Testis (tissue), 3 donors: ENCODE results near the gene CEP350. TPM values are rescaled to one million over a fixed set of nuclear protein-coding genes. Genes with fewer than 3 reads are reported as not detected.

Experiments
- DNase-seq: peaks from one replicate; pipeline ENCODE4 v3.0.0-alpha.2; 2019
- H3K27ac ChIP-seq, 2 donors: fragments of 200-600 bp; sonication (generic); one replicate each; pipeline ENCODE4 v1.5.1; 2019
- H3K27me3 ChIP-seq: fragments of 200-600 bp; sonication (generic); one replicate; pipeline ENCODE4 v1.5.1; 2019
- H3K36me3 ChIP-seq: fragments of 200-600 bp; sonication (generic); one replicate; pipeline ENCODE4 v1.5.1; 2017; ENCODE audit warnings: low read depth; ENCODE audit errors: missing control alignments
- H3K4me1 ChIP-seq: fragments of 200-600 bp; sonication (generic); one replicate; pipeline ENCODE4 v1.5.1; 2019
- H3K4me3 ChIP-seq, 2 donors: fragments of 200-600 bp; sonication (generic); one replicate each; pipeline ENCODE4 v1.5.1; 2017 to 2019
- H3K9me3 ChIP-seq: fragments of 200-600 bp; sonication (generic); one replicate; pipeline ENCODE4 v1.5.1; 2017
- POLR2A ChIP-seq: fragments of 450-650 bp; IDR thresholded peaks from one replicate; pipeline ENCODE4 v1.6.1; 2017; ENCODE audit warnings: antibody characterized with exemption, mild to moderate bottlenecking, moderate library complexity
- WGBS, 2 donors: methylation state at CpG; one replicate each; pipeline ENCODE4 v1.1.5; 2018; 5-methylcytosine and 5-hydroxymethylcytosine counted together
- intact Hi-C: fragments of 100-400 bp; cut with DNase I; formaldehyde crosslinking; loops from one replicate; pipeline ENCODE4 v1.15.1; 2023; ENCODE audit warnings: low total_unique reads
- polyA plus RNA-seq: library from polyadenylated mRNA; stranded (reverse); fragments of 350-450 nt; fragmentation: Illumina TruSeq; extraction: RNeasy Lipid Tissue Mini Kit (QIAGEN cat#74804); gene quantifications from one replicate; pipeline ENCODE4 v1.2.3, GENCODE V29; 2014; ENCODE audit warnings: low read depth, low replicate concordance; ENCODE audit not compliant: insufficient read depth
- total RNA-seq, 2 donors: library from RNA; depleted of rRNA; stranded (reverse); fragments of >200 nt; gene quantifications; one replicate each; pipeline ENCODE4 v1.2.3, GENCODE V29; 2016
- TF ChIP-seq, protein P1 (sequence below), 3 experiments: fragments of 450-650 bp in 2 of 3; fragments of 200-600 bp in 1 of 3; sonication (generic) in 1 of 3; IDR thresholded peaks; one replicate each; pipeline ENCODE4 v1.5.1; 2016 to 2019; ENCODE audit warnings: antibody characterized with exemption in 3 of 3, mild to moderate bottlenecking in 2 of 3, moderate library complexity in 1 of 3

Gene CEP350
- total and polyA plus RNA-seq, 3 donors from 2014 or later, result 89.4 to 177 (median 104) TPM

DNA sequence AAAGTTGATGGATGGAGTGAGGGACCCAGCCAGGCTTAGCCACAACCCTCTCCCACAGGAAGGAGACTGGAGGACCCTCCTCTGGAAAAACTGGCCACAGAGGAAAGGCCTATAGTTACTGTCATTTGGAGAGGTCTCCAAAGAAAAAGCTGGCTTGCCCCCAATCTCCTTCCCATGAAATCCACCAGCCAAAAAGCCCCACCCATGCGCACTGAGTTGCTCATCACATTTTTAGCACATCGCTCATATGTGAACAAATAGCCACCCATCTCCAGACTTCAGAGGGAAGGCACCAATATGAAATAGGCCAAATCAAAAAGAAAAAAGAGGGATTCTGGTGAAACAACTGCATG is 163.1 kb downstream of the CEP350 start:
- Histone ChIP-seq H3K36me3 (no peaks in the 10 kb centered on the region), H3K27me3 (no peaks in the 10 kb centered on the region), H3K4me3 (no peak overlapping the region), H3K27ac (peak overlapping the region; percentile 2 to 74), H3K4me1 (peaks cover 29% of the 10 kb centered on the region), H3K9me3 (no peaks in the 10 kb centered on the region)
- no peak for DNase-seq
- WGBS, 2 donors, result 75 to 78% methylated on average over 2 of the region's 2 CpGs
- TF ChIP-seq, protein P1, sequence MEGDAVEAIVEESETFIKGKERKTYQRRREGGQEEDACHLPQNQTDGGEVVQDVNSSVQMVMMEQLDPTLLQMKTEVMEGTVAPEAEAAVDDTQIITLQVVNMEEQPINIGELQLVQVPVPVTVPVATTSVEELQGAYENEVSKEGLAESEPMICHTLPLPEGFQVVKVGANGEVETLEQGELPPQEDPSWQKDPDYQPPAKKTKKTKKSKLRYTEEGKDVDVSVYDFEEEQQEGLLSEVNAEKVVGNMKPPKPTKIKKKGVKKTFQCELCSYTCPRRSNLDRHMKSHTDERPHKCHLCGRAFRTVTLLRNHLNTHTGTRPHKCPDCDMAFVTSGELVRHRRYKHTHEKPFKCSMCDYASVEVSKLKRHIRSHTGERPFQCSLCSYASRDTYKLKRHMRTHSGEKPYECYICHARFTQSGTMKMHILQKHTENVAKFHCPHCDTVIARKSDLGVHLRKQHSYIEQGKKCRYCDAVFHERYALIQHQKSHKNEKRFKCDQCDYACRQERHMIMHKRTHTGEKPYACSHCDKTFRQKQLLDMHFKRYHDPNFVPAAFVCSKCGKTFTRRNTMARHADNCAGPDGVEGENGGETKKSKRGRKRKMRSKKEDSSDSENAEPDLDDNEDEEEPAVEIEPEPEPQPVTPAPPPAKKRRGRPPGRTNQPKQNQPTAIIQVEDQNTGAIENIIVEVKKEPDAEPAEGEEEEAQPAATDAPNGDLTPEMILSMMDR (IDR thresholded peaks at IDR 0.05), result no peak
- TF ChIP-seq POLR2A, result no peak
- intact Hi-C loops, result loop anchor here (10.0 kb wide), 1 partner anchor 57 kb away; no protein-coding TSS in a partner anchor

DNA sequence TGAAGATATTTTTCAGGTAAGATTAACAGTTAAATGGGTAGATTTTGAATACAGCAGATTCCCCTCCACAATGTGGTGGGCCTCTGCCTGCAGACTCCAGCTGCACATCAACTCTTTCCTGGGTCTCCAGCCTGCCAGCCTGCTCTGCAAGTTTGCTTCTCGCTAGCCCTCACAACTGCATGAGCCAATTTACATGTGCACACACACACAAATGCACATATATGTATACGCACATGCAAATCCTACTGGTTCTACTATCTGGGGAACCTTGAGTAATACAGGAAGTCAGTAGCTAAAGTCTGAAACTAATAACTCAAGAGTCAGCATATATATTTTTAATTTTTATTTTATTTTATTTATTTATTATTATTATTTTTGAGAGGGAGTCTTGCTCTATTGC is 165.2 kb downstream of the CEP350 start:
- H3K9me3 ChIP-seq, result no peaks in the 10 kb centered on the region
- 94 to 95% methylated on average over 2 of the region's 2 CpGs for WGBS, 2 donors
- DNase-seq, result no peak
- H3K4me3 ChIP-seq, result no peak overlapping the region
- H3K4me1 ChIP-seq, result peaks cover 16% of the 10 kb centered on the region
- no peaks in the 10 kb centered on the region for H3K27me3 ChIP-seq
- intact Hi-C loops, result loop anchor here (10.0 kb wide), 1 partner anchor 55 kb away; no protein-coding TSS in a partner anchor
- no peaks in the 10 kb centered on the region for H3K36me3 ChIP-seq
- no peak overlapping the region for H3K27ac ChIP-seq
- TF ChIP-seq POLR2A, result no peak
- TF ChIP-seq, protein P1 (IDR thresholded peaks at IDR 0.05), result no peak

DNA sequence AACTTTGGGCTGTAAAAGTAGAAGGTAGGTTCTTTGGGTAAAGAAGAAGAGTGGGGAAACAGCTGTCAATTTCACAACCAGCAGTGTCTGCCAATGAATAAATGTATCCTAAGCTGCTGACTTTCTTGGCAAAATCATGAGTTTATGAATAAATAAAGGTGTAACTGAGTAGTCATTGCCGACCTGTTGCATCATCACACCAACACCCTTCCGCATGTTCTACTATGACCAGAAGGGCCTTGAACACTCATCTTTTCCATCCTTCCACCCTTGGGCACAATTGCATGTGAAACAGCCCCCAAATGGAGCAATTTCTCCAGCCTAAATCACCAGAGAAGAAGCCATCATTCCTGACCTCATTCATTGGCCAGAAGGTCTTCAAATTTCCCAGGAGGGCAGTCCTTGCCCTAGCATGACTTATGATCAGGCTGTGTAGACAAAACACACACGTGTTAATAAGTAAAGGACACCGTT is 168.9 kb downstream of the CEP350 start:
- DNase-seq, result no peak
- 79 to 88% methylated on average over 4 of the region's 4 CpGs for WGBS, 2 donors

DNA sequence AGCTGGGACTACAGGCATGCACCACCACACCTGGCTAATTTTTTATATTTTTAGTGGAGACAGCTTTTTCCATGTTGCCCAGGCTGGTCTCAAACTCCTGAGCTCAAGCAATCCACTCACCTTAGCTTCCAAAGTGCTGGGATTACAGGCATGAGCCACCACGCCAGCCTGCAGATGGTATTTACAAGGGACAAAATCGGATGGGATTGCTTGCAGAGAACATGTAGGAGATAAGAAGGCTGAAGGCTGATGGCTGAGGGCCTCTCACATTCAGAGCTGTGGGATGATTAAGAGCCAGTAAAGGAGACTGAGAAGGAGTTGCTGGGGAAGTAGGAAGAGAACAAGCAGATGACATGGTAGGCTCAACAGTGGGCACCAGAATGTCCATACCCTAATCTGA is 176.0 kb downstream of the CEP350 start:
- H3K4me1 ChIP-seq, result peaks cover 19% of the 10 kb centered on the region
- H3K4me3 ChIP-seq, result no peak overlapping the region
- intact Hi-C loops, result no loop called here
- H3K9me3 ChIP-seq, result no peaks in the 10 kb centered on the region
- no peaks in the 10 kb centered on the region for H3K27me3 ChIP-seq
- 79 to 86% methylated on average over 2 of the region's 2 CpGs for WGBS, 2 donors
- DNase-seq, result no peak
- TF ChIP-seq, protein P1 (IDR thresholded peaks at IDR 0.05), result no peak
- TF ChIP-seq POLR2A, result no peak
- H3K27ac ChIP-seq, result no peak overlapping the region
- H3K36me3 ChIP-seq, result no peaks in the 10 kb centered on the region

More for the DNA sequence above, 168.9 kb downstream of the CEP350 start:
- Histone ChIP-seq H3K4me1 (no peaks in the 10 kb centered on the region), H3K9me3 (no peaks in the 10 kb centered on the region), H3K27ac (no peak overlapping the region), H3K4me3 (no peak overlapping the region), H3K36me3 (no peaks in the 10 kb centered on the region), H3K27me3 (no peaks in the 10 kb centered on the region)
- intact Hi-C loops, result no loop called here
- TF ChIP-seq, protein P1 (IDR thresholded peaks at IDR 0.05), result no peak
- TF ChIP-seq POLR2A, result no peak

DNA sequence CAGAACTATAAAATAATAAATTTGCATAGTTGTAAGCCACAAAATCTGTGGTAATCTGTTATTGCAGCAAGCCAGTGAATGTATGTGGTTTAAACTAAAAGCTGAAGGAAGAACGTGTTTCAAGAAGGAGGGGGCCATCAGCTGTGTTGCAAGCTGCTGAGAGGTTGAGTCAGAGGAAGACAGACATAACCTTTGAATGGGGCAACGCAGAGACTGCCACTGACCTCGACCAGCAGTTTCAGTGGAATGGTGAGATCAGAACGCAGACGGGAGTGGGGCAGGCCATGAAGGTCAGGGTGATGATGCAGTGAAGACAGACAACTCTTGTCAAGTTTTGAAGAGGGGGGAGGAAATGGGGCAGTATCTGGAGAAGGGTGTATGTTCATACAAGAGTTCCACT is 176.9 kb downstream of the CEP350 start:
- peaks cover 19% of the 10 kb centered on the region for H3K4me1 ChIP-seq
- H3K4me3 ChIP-seq, result no peak overlapping the region
- intact Hi-C loops, result no loop called here
- H3K27ac ChIP-seq, result no peak overlapping the region
- no peak for TF ChIP-seq POLR2A
- TF ChIP-seq, protein P1 (IDR thresholded peaks at IDR 0.05), result no peak
- no peaks in the 10 kb centered on the region for H3K9me3 ChIP-seq
- H3K36me3 ChIP-seq, result no peaks in the 10 kb centered on the region
- DNase-seq, result no peak
- H3K27me3 ChIP-seq, result no peaks in the 10 kb centered on the region
- 58 to 72% methylated on average over 5 of the region's 5 CpGs for WGBS, 2 donors
